IMR-90 (cell line): ENCODE measurements around the gene OR51F2. TPM values are rescaled to one million over a fixed set of nuclear protein-coding genes. Genes with fewer than 3 reads are reported as not detected.

Experiments used
- polyA plus RNA-seq, 3 experiments: library from polyadenylated mRNA; depleted of rRNA; stranded (reverse); fragments of >200 nt; gene quantifications; 2 replicates each; pipeline ENCODE4 v1.2.3, GENCODE V29; 2012; ENCODE audit warnings: low replicate concordance in 1 of 3
- total RNA-seq: library from RNA; depleted of rRNA; stranded (reverse); fragments of >200 nt; gene quantifications from 2 replicates; pipeline ENCODE4 v1.2.3, GENCODE V29; 2012; rRNA removed

OR51F2 gene
- total and polyA plus RNA-seq, 2 of the 4 experiments (the other 2 are of a cell fraction): 0.18 TPM; not detected in 1

Other genes starting within 250 kb of the OR51F2 start
- gene OR52I2, start 239.6 kb upstream of the OR51F2 start, total RNA-seq: not detected in 2 replicates
- not detected in 2 replicates for gene OR52I2, start 239.6 kb upstream of the OR51F2 start, polyA plus RNA-seq (2012; rRNA removed)
- gene OR52I1, start 227.3 kb upstream of the OR51F2 start, total RNA-seq: not detected in 2 replicates
- not detected in 2 replicates for gene OR52I1, start 227.3 kb upstream of the OR51F2 start, polyA plus RNA-seq (2012; rRNA removed)
- 8.1 and 8.4 TPM in 2 replicates for gene TRIM68, start 213.1 kb upstream of the OR51F2 start, total RNA-seq
- gene TRIM68, start 213.1 kb upstream of the OR51F2 start, polyA plus RNA-seq (2012; rRNA removed): 6.5 and 8.1 TPM in 2 replicates
- not detected in 2 replicates for gene OR51D1, start 183.8 kb upstream of the OR51F2 start, total RNA-seq
- not detected in 2 replicates for gene OR51D1, start 183.8 kb upstream of the OR51F2 start, polyA plus RNA-seq (2012; rRNA removed)
- not detected in 2 replicates for gene OR51E1, start 177.3 kb upstream of the OR51F2 start, total RNA-seq
- 0.02 TPM in 1 of 2 replicates, not detected in the other for gene OR51E1, start 177.3 kb upstream of the OR51F2 start, polyA plus RNA-seq (2012; rRNA removed)
- gene OR51E2, start 123.5 kb upstream of the OR51F2 start, total RNA-seq: 0.56 and 0.72 TPM in 2 replicates
- 0.83 and 1.3 TPM in 2 replicates for gene OR51E2, start 123.5 kb upstream of the OR51F2 start, polyA plus RNA-seq (2012; rRNA removed)
- not detected in 2 replicates for gene MMP26, start 116.5 kb upstream of the OR51F2 start, total RNA-seq
- not detected in 2 replicates for gene MMP26, start 116.5 kb upstream of the OR51F2 start, polyA plus RNA-seq (2012; rRNA removed)
- not detected in 2 replicates for gene OR51F1, start 51.4 kb upstream of the OR51F2 start, total RNA-seq
- gene OR51F1, start 51.4 kb upstream of the OR51F2 start, polyA plus RNA-seq (2012; rRNA removed): not detected in 2 replicates
- not detected in 2 replicates for gene OR52R1, start 16.9 kb upstream of the OR51F2 start, total RNA-seq
- not detected in 2 replicates for gene OR52R1, start 16.9 kb upstream of the OR51F2 start, polyA plus RNA-seq (2012; rRNA removed)
- not detected in 2 replicates for gene OR51S1, start 27.9 kb downstream of the OR51F2 start, total RNA-seq
- not detected in 2 replicates for gene OR51S1, start 27.9 kb downstream of the OR51F2 start, polyA plus RNA-seq (2012; rRNA removed)
- not detected in 2 replicates for gene OR51T1, start 60.6 kb downstream of the OR51F2 start, total RNA-seq
- not detected in 2 replicates for gene OR51T1, start 60.6 kb downstream of the OR51F2 start, polyA plus RNA-seq (2012; rRNA removed)
- gene OR51A7, start 82.5 kb downstream of the OR51F2 start, total RNA-seq: not detected in 2 replicates
- gene OR51A7, start 82.5 kb downstream of the OR51F2 start, polyA plus RNA-seq (2012; rRNA removed): not detected in 2 replicates
- gene OR51G2, start 98.0 kb downstream of the OR51F2 start, total RNA-seq: not detected in 2 replicates
- gene OR51G2, start 98.0 kb downstream of the OR51F2 start, polyA plus RNA-seq (2012; rRNA removed): not detected in 2 replicates
- gene OR51G1, start 103.0 kb downstream of the OR51F2 start, total RNA-seq: not detected in 2 replicates
- gene OR51G1, start 103.0 kb downstream of the OR51F2 start, polyA plus RNA-seq (2012; rRNA removed): not detected in 2 replicates
- gene OR51A4, start 126.3 kb downstream of the OR51F2 start, total RNA-seq: not detected in 2 replicates
- gene OR51A4, start 126.3 kb downstream of the OR51F2 start, polyA plus RNA-seq (2012; rRNA removed): not detected in 2 replicates
- not detected in 2 replicates for gene OR51A2, start 134.4 kb downstream of the OR51F2 start, total RNA-seq
- not detected in 2 replicates for gene OR51A2, start 134.4 kb downstream of the OR51F2 start, polyA plus RNA-seq (2012; rRNA removed)
- gene OR51L1, start 173.5 kb downstream of the OR51F2 start, total RNA-seq: not detected in 2 replicates
- not detected in 2 replicates for gene OR51L1, start 173.5 kb downstream of the OR51F2 start, polyA plus RNA-seq (2012; rRNA removed)
- gene OR52J3, start 225.2 kb downstream of the OR51F2 start, total RNA-seq: not detected in 2 replicates
- not detected in 2 replicates for gene OR52J3, start 225.2 kb downstream of the OR51F2 start, polyA plus RNA-seq (2012; rRNA removed)
- not detected in 2 replicates for gene OR52E2, start 238.3 kb downstream of the OR51F2 start, total RNA-seq
- gene OR52E2, start 238.3 kb downstream of the OR51F2 start, polyA plus RNA-seq (2012; rRNA removed): not detected in 2 replicates
- gene OR52E1, start 248.3 kb downstream of the OR51F2 start, total RNA-seq: not detected in 2 replicates
- not detected in 2 replicates for gene OR52E1, start 248.3 kb downstream of the OR51F2 start, polyA plus RNA-seq (2012; rRNA removed)